HCT116 (cell line): Measurements from ENCODE around the gene COQ3. TPM values are rescaled to one million over a fixed set of nuclear protein-coding genes. Genes with fewer than 3 reads are reported as not detected.

Experiments
- ATAC-seq: fragments of 200-7000 bp; cut with Tn5 transposase; 2 replicates; pipeline ENCODE4 v1.9.1; 2020; ENCODE audit warnings: mild to moderate bottlenecking, moderate library complexity
- BruUV-seq: library from RNA; stranded (reverse); fragments of 400-500 nt; replicated peaks from 2 replicates; lab custom pipeline; 2021; lab: Mats Ljungman, UMichigan
- CTCF ChIA-PET: fragments of 300-600 bp; sonication (Branson Sonifier 250); formaldehyde crosslinking; loops from one replicate; lab custom pipeline; 2021; ENCODE audit warnings: antibody characterized with exemption; lab: Charles Lee
- POLR2A ChIA-PET: fragments of 300-600, 350-600 bp; sonication (Branson Sonifier 250); formaldehyde crosslinking; loops from one replicate; lab custom pipeline; 2021; ENCODE audit warnings: antibody characterized with exemption; lab: Charles Lee
- RAD21 ChIA-PET, 2 experiments: fragments of 300-600 bp; sonication (Branson Sonifier 250); formaldehyde crosslinking; loops; one replicate each; lab custom pipeline; 2023; ENCODE audit warnings: low total read pairs in 2 of 2; ENCODE audit not compliant: uncharacterized antibody in 2 of 2, unreplicated experiment in 2 of 2, low non-redundant PET in 1 of 2; lab: Charles Lee
- DNase-seq: peaks from one replicate; pipeline ENCODE4 v3.0.0-alpha.2; 2010; ENCODE audit warnings: low read depth, low spot score
- H2AFZ ChIP-seq: fragments of 200-600 bp; shearing (Covaris generic), sonication (generic); 2 replicates; pipeline ENCODE4 v1.6.1; 2017; ENCODE audit warnings: low read depth, mixed run types, mixed read lengths, antibody characterized with exemption, low read length; ENCODE audit not compliant: poor library complexity, severe bottlenecking
- H3K27ac ChIP-seq: 2 replicates; pipeline ENCODE4 v1.5.1; 2012; ENCODE audit warnings: low read depth, low read length
- H3K27me3 ChIP-seq: fragments of 200-600 bp; sonication (generic); 2 replicates; pipeline ENCODE4 v1.6.1; 2016; ENCODE audit warnings: mixed run types, low read length, mixed read lengths; ENCODE audit not compliant: insufficient read depth
- H3K36me3 ChIP-seq, 2 experiments: fragments of 200-500 bp in 1 of 2; fragments of 200-600 bp in 1 of 2; sonication (Bioruptor generic) in 1 of 2; sonication (generic) in 1 of 2; 2 replicates each; pipeline versions ENCODE4 v1.5.1 to v1.6.1; 2014 to 2016; ENCODE audit warnings: low read length in 2 of 2, inconsistent platforms in 1 of 2, mixed read lengths in 1 of 2, mixed run types in 1 of 2; ENCODE audit not compliant: insufficient read depth in 2 of 2, control insufficient read depth in 1 of 2
- H3K4me1 ChIP-seq, 2 experiments: fragments of 200-600 bp in 1 of 2; sonication (generic) in 1 of 2; 2 replicates each; pipeline versions ENCODE4 v1.5.1 to v1.6.1; 2012 to 2017; ENCODE audit warnings: low read length in 2 of 2, inconsistent platforms in 1 of 2, mild to moderate bottlenecking in 1 of 2, mixed read lengths in 1 of 2, mixed run types in 1 of 2, moderate library complexity in 1 of 2; ENCODE audit not compliant: insufficient read depth in 2 of 2, control insufficient read depth in 1 of 2
- H3K4me2 ChIP-seq: fragments of 200-600 bp; sonication (generic); 2 replicates; pipeline ENCODE4 v1.6.1; 2017; ENCODE audit warnings: mixed run types, low read length, mixed read lengths
- H3K4me3 ChIP-seq, 2 experiments: fragments of 200-600 bp in 1 of 2; sonication (generic) in 1 of 2; replicated peaks in 1 of 2; 2 replicates each; pipeline ENCODE4 v1.5.1; 2011 to 2016; ENCODE audit warnings: low read length in 2 of 2, control low read depth in 1 of 2, low read depth in 1 of 2, mild to moderate bottlenecking in 1 of 2, mixed read lengths in 1 of 2, mixed run types in 1 of 2
- H3K79me2 ChIP-seq: fragments of 200-600 bp; sonication (generic); 2 replicates; pipeline ENCODE4 v1.6.1; 2017; ENCODE audit warnings: mild to moderate bottlenecking, mixed run types, low read length, moderate library complexity, mixed read lengths; ENCODE audit not compliant: insufficient read depth
- H3K9ac ChIP-seq: fragments of 200-600 bp; sonication (generic); 2 replicates; pipeline ENCODE4 v1.6.1; 2016; ENCODE audit warnings: low read length, mixed read lengths
- H3K9me2 ChIP-seq: fragments of 200-600 bp; sonication (generic), shearing (Covaris generic); 2 replicates; pipeline ENCODE4 v1.6.1; 2017; ENCODE audit warnings: mixed run types, mild to moderate bottlenecking, moderate library complexity; ENCODE audit not compliant: insufficient read depth
- H3K9me3 ChIP-seq, 2 experiments: fragments of 200-500 bp in 1 of 2; fragments of 200-600 bp in 1 of 2; sonication (Bioruptor generic) in 1 of 2; sonication (generic) in 1 of 2; 2 replicates each; pipeline ENCODE4 v1.6.1; 2014 to 2017; ENCODE audit warnings: low read length in 2 of 2, mixed read lengths in 2 of 2, inconsistent platforms in 1 of 2, low read depth in 1 of 2, mild to moderate bottlenecking in 1 of 2, mixed run types in 1 of 2, moderate library complexity in 1 of 2; ENCODE audit not compliant: control insufficient read depth in 1 of 2, insufficient read depth in 1 of 2
- H4K20me1 ChIP-seq: fragments of 200-600 bp; sonication (generic), shearing (Covaris generic); 2 replicates; pipeline ENCODE4 v1.6.1; 2017; ENCODE audit warnings: mixed run types, mild to moderate bottlenecking, moderate library complexity; ENCODE audit not compliant: insufficient read depth
- ATF3 ChIP-seq: IDR thresholded peaks from 2 replicates; pipeline ENCODE4 v1.6.1; 2012
- CEBPB ChIP-seq: IDR thresholded peaks from 2 replicates; pipeline ENCODE4 v1.6.1; 2012; ENCODE audit warnings: low read depth
- CTCF ChIP-seq, 3 experiments: fragments of 200-600 bp in 1 of 3; sonication (generic) in 1 of 3; IDR thresholded peaks in 2 of 3; conservative IDR thresholded peaks in 1 of 3; 2 replicates each; pipeline ENCODE4 v1.5.1; 2012 to 2017; ENCODE audit warnings: low read depth in 2 of 3, low read length in 2 of 3, antibody characterized with exemption in 1 of 3, borderline replicate concordance in 1 of 3, control low read depth in 1 of 3, mild to moderate bottlenecking in 1 of 3, mixed read lengths in 1 of 3, mixed run types in 1 of 3, moderate library complexity in 1 of 3; ENCODE audit not compliant: insufficient read depth in 1 of 3
- EGR1 ChIP-seq: IDR thresholded peaks from 2 replicates; pipeline ENCODE4 v1.6.1; 2012; ENCODE audit warnings: low read depth
- EZH2 ChIP-seq: fragments of 200-600 bp; sonication (generic); IDR thresholded peaks from 2 replicates; pipeline ENCODE4 v1.6.1; 2017; ENCODE audit warnings: antibody characterized with exemption, mixed run types
- POLR2AphosphoS5 ChIP-seq: IDR thresholded peaks from 2 replicates; pipeline ENCODE4 v1.6.1; 2011; ENCODE audit warnings: mild to moderate bottlenecking, low read depth, low read length, moderate library complexity
- RAD21 ChIP-seq: IDR thresholded peaks from 2 replicates; pipeline ENCODE4 v1.6.1; 2012; ENCODE audit warnings: low read depth, mild to moderate bottlenecking
- SIN3A ChIP-seq: IDR thresholded peaks from 2 replicates; pipeline ENCODE4 v1.6.1; 2012; ENCODE audit warnings: low read depth
- YY1 ChIP-seq: IDR thresholded peaks from 2 replicates; pipeline ENCODE4 v1.6.1; 2011; ENCODE audit warnings: low read length, low read depth, moderate library complexity, mild to moderate bottlenecking; ENCODE audit not compliant: insufficient replicate concordance; ENCODE audit errors: extremely low read depth
- intact Hi-C: fragments of 100-400 bp; cut with micrococcal nuclease; formaldehyde crosslinking; loops from 2 replicates; pipeline ENCODE4 v1.10.0; 2022
- total RNA-seq: library from RNA; stranded (reverse); gene quantifications from one replicate; pipeline ENCODE4 v1.2.1, GENCODE V29; 2021; ENCODE audit not compliant: unreplicated experiment
- TF ChIP-seq, protein P1 (sequence below): IDR thresholded peaks from 2 replicates; pipeline ENCODE4 v1.6.1; 2012; ENCODE audit warnings: low read depth

Gene COQ3
- total RNA-seq, 1 experiment from 2014 or later: 19.0 TPM

GRCh38 chr6:99333068-99333467, 60.9 kb downstream of the COQ3 start:
- ATAC-seq: no peak
- no peaks in the 10 kb centered on the region for H3K4me1 ChIP-seq
- DNase-seq: no peak
- H3K27ac ChIP-seq: no peak overlapping the region
- H3K9me2 ChIP-seq: no peaks in the 10 kb centered on the region
- no peak overlapping the region for H3K4me2 ChIP-seq
- ChIA-PET CTCF (interaction anchor here (0.9 kb wide), 1 partner anchor 134 kb away, joined by 4 read pairs; no protein-coding TSS in a partner anchor), RAD21 (no interaction called here), POLR2A (no interaction called here)
- no peaks in the 10 kb centered on the region for H3K9me3 ChIP-seq
- no TSS peak for BruUV-seq
- no peaks in the 10 kb centered on the region for H3K79me2 ChIP-seq
- H3K9ac ChIP-seq: no peak overlapping the region
- no peaks in the 10 kb centered on the region for H3K27me3 ChIP-seq
- no peaks in the 10 kb centered on the region for H3K36me3 ChIP-seq
- no peak overlapping the region for H3K4me3 ChIP-seq
- intact Hi-C loops: loop anchor here (5.0 to 10.0 kb wide), 3 partner anchors 419 to 489 kb away; no protein-coding TSS in a partner anchor
- no peak overlapping the region for H2AFZ ChIP-seq
- H4K20me1 ChIP-seq: no peaks in the 10 kb centered on the region
- TF ChIP-seq EGR1: no peak

- H3K4me2 ChIP-seq: no peak overlapping the region
- H4K20me1 ChIP-seq: no peaks in the 10 kb centered on the region
- CTCF ChIA-PET: interaction anchor here (0.7 to 2.3 kb wide), 3 partner anchors 10 to 94 kb away, joined by 3 to 15 read pairs (median 4); partner anchors contain the start of gene PNISR
- H3K4me1 ChIP-seq: no peaks in the 10 kb centered on the region
- H3K4me3 ChIP-seq: no peak overlapping the region
- RAD21 ChIA-PET: no interaction called here
- DNase-seq: no peak
- H3K36me3 ChIP-seq: no peaks in the 10 kb centered on the region
- TF ChIP-seq, protein P1, sequence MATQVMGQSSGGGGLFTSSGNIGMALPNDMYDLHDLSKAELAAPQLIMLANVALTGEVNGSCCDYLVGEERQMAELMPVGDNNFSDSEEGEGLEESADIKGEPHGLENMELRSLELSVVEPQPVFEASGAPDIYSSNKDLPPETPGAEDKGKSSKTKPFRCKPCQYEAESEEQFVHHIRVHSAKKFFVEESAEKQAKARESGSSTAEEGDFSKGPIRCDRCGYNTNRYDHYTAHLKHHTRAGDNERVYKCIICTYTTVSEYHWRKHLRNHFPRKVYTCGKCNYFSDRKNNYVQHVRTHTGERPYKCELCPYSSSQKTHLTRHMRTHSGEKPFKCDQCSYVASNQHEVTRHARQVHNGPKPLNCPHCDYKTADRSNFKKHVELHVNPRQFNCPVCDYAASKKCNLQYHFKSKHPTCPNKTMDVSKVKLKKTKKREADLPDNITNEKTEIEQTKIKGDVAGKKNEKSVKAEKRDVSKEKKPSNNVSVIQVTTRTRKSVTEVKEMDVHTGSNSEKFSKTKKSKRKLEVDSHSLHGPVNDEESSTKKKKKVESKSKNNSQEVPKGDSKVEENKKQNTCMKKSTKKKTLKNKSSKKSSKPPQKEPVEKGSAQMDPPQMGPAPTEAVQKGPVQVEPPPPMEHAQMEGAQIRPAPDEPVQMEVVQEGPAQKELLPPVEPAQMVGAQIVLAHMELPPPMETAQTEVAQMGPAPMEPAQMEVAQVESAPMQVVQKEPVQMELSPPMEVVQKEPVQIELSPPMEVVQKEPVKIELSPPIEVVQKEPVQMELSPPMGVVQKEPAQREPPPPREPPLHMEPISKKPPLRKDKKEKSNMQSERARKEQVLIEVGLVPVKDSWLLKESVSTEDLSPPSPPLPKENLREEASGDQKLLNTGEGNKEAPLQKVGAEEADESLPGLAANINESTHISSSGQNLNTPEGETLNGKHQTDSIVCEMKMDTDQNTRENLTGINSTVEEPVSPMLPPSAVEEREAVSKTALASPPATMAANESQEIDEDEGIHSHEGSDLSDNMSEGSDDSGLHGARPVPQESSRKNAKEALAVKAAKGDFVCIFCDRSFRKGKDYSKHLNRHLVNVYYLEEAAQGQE: no peak
- no peak for TF ChIP-seq CEBPB
- no peak for TF ChIP-seq EGR1
- TF ChIP-seq RAD21: no peak
- no peak for TF ChIP-seq SIN3A
- TF ChIP-seq POLR2AphosphoS5: no peak
- no peak for TF ChIP-seq YY1
- TF ChIP-seq CTCF (IDR thresholded peaks at IDR 0.05 in 2 of 3, conservative IDR thresholded peaks at IDR 0.05 in 1 of 3; ENCODE audit: borderline replicate concordance in 1 of 3, insufficient read depth in 1 of 3, low read depth in 2 of 3, low read length in 2 of 3): no peak
- no peak for TF ChIP-seq ATF3
- TF ChIP-seq EZH2: no peak
- no peak overlapping the region for H3K27ac ChIP-seq
- no peak for ATAC-seq
- H3K27me3 ChIP-seq: no peaks in the 10 kb centered on the region
- POLR2A ChIA-PET: no interaction called here
- H3K79me2 ChIP-seq: no peaks in the 10 kb centered on the region
- H2AFZ ChIP-seq: no peak overlapping the region
- no peak overlapping the region for H3K9ac ChIP-seq
- intact Hi-C loops: loop anchor here (5.0 to 10.0 kb wide), 3 partner anchors 421 to 491 kb away; no protein-coding TSS in a partner anchor
- no peaks in the 10 kb centered on the region for H3K9me3 ChIP-seq
- no TSS peak for BruUV-seq
- no peaks in the 10 kb centered on the region for H3K9me2 ChIP-seq
Observed at GRCh38 chr6:99331531-99331930, 62.5 kb downstream of the COQ3 start.
